K562 (cell line): ENCODE results near the gene MRPL48. TPM values are rescaled to one million over a fixed set of nuclear protein-coding genes. Genes with fewer than 3 reads are reported as not detected.

ENCODE experiments used
- ATAC-seq: fragments of 200-7000 bp; cut with Tn5 transposase; 3 replicates; pipeline ENCODE4 v1.9.1; 2020; ENCODE audit warnings: moderate library complexity
- BruUV-seq: library from RNA; stranded (reverse); fragments of 400-500 nt; replicated peaks from 2 replicates; lab custom pipeline; 2021; lab: Mats Ljungman, UMichigan
- CTCF ChIA-PET: fragments of 300-600 bp; formaldehyde crosslinking; extraction: SDS; loops from one replicate; lab custom pipeline; 2021; ENCODE audit warnings: low intra/inter-chr PET ratio; lab: Yijun Ruan, JAX
- POLR2A ChIA-PET: fragments of 300-600, 350-650 bp; sonication (Branson Sonifier 250); formaldehyde crosslinking; extraction: SDS; loops from one replicate; lab custom pipeline; 2021; ENCODE audit warnings: antibody characterized with exemption, inconsistent platforms; lab: Yijun Ruan, JAX
- DNase-seq, 4 experiments: peaks; one replicate each; pipeline versions ENCODE4 v3.0.0 to v3.0.0-alpha.2; 2011 to 2018; ENCODE audit warnings: low spot score in 3 of 4, mixed read lengths in 3 of 4; ENCODE audit errors: extremely low read depth in 1 of 4
- FAIRE-seq: peaks from 2 replicates; lab custom pipeline; 2011; peaks lifted over from hg19 to GRCh38; lab: Jason Lieb, UNC
- H2AFZ ChIP-seq: 2 replicates; pipeline ENCODE4 v1.6.0; 2011; ENCODE audit warnings: low read depth, low read length, control low read depth, inconsistent platforms
- H3K27ac ChIP-seq: fragments of 200-600 bp; 3 replicates; pipeline ENCODE4 v1.8.0; 2011; ENCODE audit warnings: low read depth, mild to moderate bottlenecking, control low read depth, inconsistent platforms, low read length, moderate library complexity, mixed read lengths; ENCODE audit errors: extremely low read depth
- H3K27me3 ChIP-seq, 2 experiments: fragments of 300-600 bp in 1 of 2; 2 replicates in 1 of 2; 3 replicates in 1 of 2; pipeline versions ENCODE4 v1.6.0 to v1.8.0; 2011; ENCODE audit warnings: inconsistent platforms in 2 of 2, low read length in 2 of 2, mild to moderate bottlenecking in 1 of 2, mixed read lengths in 1 of 2, moderate library complexity in 1 of 2; ENCODE audit not compliant: control insufficient read depth in 2 of 2, insufficient read depth in 2 of 2
- H3K36me3 ChIP-seq: fragments of 300-600 bp; 3 replicates; pipeline ENCODE4 v1.8.0; 2011; ENCODE audit warnings: mild to moderate bottlenecking, low read length, inconsistent platforms; ENCODE audit not compliant: control insufficient read depth, insufficient read depth
- H3K4me1 ChIP-seq, 2 experiments: fragments of 200-600 bp in 1 of 2; replicated peaks in 1 of 2; 2 replicates in 1 of 2; 3 replicates in 1 of 2; pipeline versions ENCODE4 v1.5.1 to v1.8.0; 2011; ENCODE audit warnings: inconsistent platforms in 2 of 2, low read length in 2 of 2, mild to moderate bottlenecking in 1 of 2, mixed read lengths in 1 of 2, moderate library complexity in 1 of 2; ENCODE audit not compliant: control insufficient read depth in 2 of 2, insufficient read depth in 2 of 2
- H3K4me2 ChIP-seq: 2 replicates; pipeline ENCODE4 v1.6.1; 2011; ENCODE audit warnings: low read length, control low read depth, inconsistent platforms, mixed read lengths; ENCODE audit not compliant: insufficient read depth
- H3K4me3 ChIP-seq: fragments of 200-600 bp; sonication (generic), shearing (Covaris generic); 2 replicates; pipeline ENCODE4 v1.5.1; 2016; ENCODE audit warnings: control low read depth, inconsistent platforms
- H3K79me2 ChIP-seq: fragments of 200-600 bp; 3 replicates; pipeline ENCODE4 v1.8.0; 2011; ENCODE audit warnings: low read length, inconsistent platforms; ENCODE audit not compliant: control insufficient read depth, insufficient read depth
- H3K9ac ChIP-seq, 2 experiments: 2 replicates each; pipeline versions ENCODE4 v1.6.0 to v1.6.1; 2011; ENCODE audit warnings: low read depth in 2 of 2, low read length in 2 of 2, control low read depth in 1 of 2, inconsistent platforms in 1 of 2, mild to moderate bottlenecking in 1 of 2, mixed read lengths in 1 of 2; ENCODE audit not compliant: insufficient read depth in 1 of 2
- H3K9me1 ChIP-seq: one replicate; pipeline ENCODE4 v1.6.0; 2011; ENCODE audit warnings: inconsistent platforms, mild to moderate bottlenecking, low read length, moderate library complexity; ENCODE audit not compliant: control insufficient read depth, insufficient read depth
- H3K9me3 ChIP-seq: replicated peaks from 2 replicates; pipeline ENCODE4 v1.5.1; 2011; ENCODE audit warnings: low read depth, low read length, inconsistent platforms; ENCODE audit not compliant: control insufficient read depth, insufficient read depth
- H4K20me1 ChIP-seq: replicated peaks from 2 replicates; pipeline ENCODE4 v1.6.1; 2011; ENCODE audit warnings: low read length, inconsistent platforms, mixed read lengths; ENCODE audit not compliant: control insufficient read depth, insufficient read depth
- BDP1 ChIP-seq: IDR thresholded peaks from 3 replicates; pipeline ENCODE4 v1.6.1; 2011; ENCODE audit not compliant: insufficient read length, insufficient read depth
- C11orf30 ChIP-seq: fragments of 450-650 bp; IDR thresholded peaks from 2 replicates; pipeline ENCODE4 v1.6.1; 2016; ENCODE audit warnings: low read depth, mild to moderate bottlenecking
- MAFG ChIP-seq: fragments of 450-650 bp; conservative IDR thresholded peaks from 2 replicates; pipeline ENCODE4 v1.6.1; 2016; ENCODE audit warnings: missing genetic modification characterization, missing compliant biosample characterization
- MAFK ChIP-seq: IDR thresholded peaks from 2 replicates; pipeline ENCODE4 v1.6.1; 2011; ENCODE audit warnings: low read length, improper control_type of control experiment
- PHB2 ChIP-seq: fragments of 450-650 bp; IDR thresholded peaks from 2 replicates; pipeline ENCODE4 v1.6.1; 2017; ENCODE audit warnings: low read depth
- POLR2H ChIP-seq: IDR thresholded peaks from 2 replicates; pipeline ENCODE4 v1.6.1; 2016; ENCODE audit warnings: missing genetic modification characterization, low read depth, mild to moderate bottlenecking, control low read depth, missing compliant biosample characterization, moderate library complexity
- SUPT5H ChIP-seq: fragments of 450-650 bp; IDR thresholded peaks from 2 replicates; pipeline ENCODE4 v1.6.1; 2016
- TAF9B ChIP-seq: fragments of 450-650 bp; IDR thresholded peaks from 2 replicates; pipeline ENCODE4 v1.6.1; 2018; ENCODE audit warnings: mild to moderate bottlenecking; ENCODE audit not compliant: partially characterized antibody
- ZNF316 ChIP-seq: fragments of 450-650 bp; IDR thresholded peaks from 2 replicates; pipeline ENCODE4 v1.6.1; 2016
- ZNF778 ChIP-seq: fragments of 450-650 bp; formaldehyde crosslinking; IDR thresholded peaks from 2 replicates; pipeline ENCODE4 v1.4.0; 2020; ENCODE audit warnings: mild to moderate bottlenecking, moderate library complexity
- WGBS: fragments of 100-300 bp; shearing (Covaris generic); methylation state at CpG from one replicate; pipeline ENCODE4 v1.1.6; 2016; ENCODE audit warnings: low coverage, mixed read lengths; ENCODE audit not compliant: insufficient coverage; ENCODE audit errors: missing lambda C conversion rate; 5-methylcytosine and 5-hydroxymethylcytosine counted together
- in situ Hi-C: fragments of 300-500 bp; cut with MboI; formaldehyde crosslinking; loops from 4 replicates; pipeline ENCODE4 v1.15.0; 2018; ENCODE audit warnings: inconsistent platforms, mixed read lengths
- intact Hi-C: fragments of 100-400 bp; cut with micrococcal nuclease; formaldehyde crosslinking; loops from 2 replicates; pipeline ENCODE4 v1.14.2; 2022
- polyA plus RNA-seq, 8 experiments: library from polyadenylated mRNA; depleted of rRNA in 4 of 8; stranded (reverse) in 5 of 8; unstranded in 3 of 8; fragments of >200 nt; fragmentation: Nextera tagmentation in 2 of 8; fragmentation: Illumina TruSeq in 1 of 8; extraction: Ambion mirVana in 2 of 8; extraction: Trizol in 1 of 8; gene quantifications; 2 replicates each; pipeline versions ENCODE4 v1.2.1 to v1.2.3, GENCODE V29; 2011 to 2014; ENCODE audit warnings: inconsistent platforms in 1 of 8, missing spikeins in 1 of 8
- total RNA-seq, 7 experiments: library from RNA; depleted of rRNA in 6 of 7; stranded (reverse); fragments of >200 nt in 6 of 7; fragmentation: Illumina TruSeq in 2 of 7; extraction: Trizol in 2 of 7; gene quantifications; 2 replicates each; pipeline versions ENCODE4 v1.2.1 to v1.2.3, GENCODE V29; 2011 to 2021; ENCODE audit warnings: low replicate concordance in 1 of 7

The MRPL48 gene
- total and polyA plus RNA-seq, 9 of the 15 experiments (the other 6 are each of a cell fraction or from before 2014, with no cell fraction given), result 66.0 to 237 (median 104) TPM

DNA sequence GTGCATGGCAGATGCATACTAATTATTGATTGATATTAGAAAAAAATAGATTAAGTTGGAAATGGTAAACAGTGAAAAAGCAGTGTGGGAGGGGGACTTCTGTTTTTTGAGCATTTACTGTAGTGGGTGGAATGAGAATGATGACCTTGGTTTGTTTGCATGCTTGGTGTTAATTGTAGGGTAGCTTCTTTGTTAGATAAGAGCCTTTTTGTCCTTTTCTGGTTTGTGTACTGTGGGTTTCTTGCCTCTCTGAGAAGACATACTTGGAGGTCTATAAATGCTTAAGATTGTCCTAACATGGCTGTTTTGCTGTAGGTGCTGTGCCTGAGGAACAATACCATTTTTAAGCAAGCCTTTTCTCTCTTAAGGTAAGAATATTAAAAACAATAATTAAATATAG, 17.0 kb downstream of the MRPL48 start (continued):
- TF ChIP-seq ZNF778 (CRISPR knock-in tag) (no peak), PHB2 (no peak)

DNA sequence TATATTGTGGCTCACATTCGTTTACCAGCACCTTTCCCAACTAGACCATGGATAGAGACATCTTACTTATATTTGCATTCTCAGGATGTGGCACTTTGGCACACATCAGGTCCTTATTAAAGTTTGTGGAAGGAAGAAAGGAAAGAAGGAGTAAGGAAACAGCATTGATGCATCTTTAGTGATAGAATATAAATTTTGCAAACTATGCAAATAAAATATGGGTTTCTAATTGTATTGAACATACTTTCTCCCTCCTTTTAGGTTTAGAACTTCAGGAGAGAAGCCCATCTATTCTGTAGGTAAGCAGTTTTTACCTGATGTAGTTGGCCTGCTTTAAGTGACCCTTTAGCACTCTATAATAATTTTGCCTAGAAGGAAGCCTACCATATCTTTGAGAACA, 20.4 kb downstream of the MRPL48 start:
- Histone ChIP-seq H2AFZ (no peak overlapping the region), H3K79me2 (peaks cover 4% of the 10 kb centered on the region; the same call in 1 of the 3 replicates), H3K9ac (no peak overlapping the region), H3K4me3 (no peak overlapping the region), H3K4me2 (no peak overlapping the region), H3K27ac (no peak overlapping the region), H3K9me3 (no peaks in the 10 kb centered on the region), H3K4me1 (peaks cover 0 to 3% of the 10 kb centered on the region in 2 experiments; a peak in 1 of 5 replicates), H3K27me3 (no peaks in the 10 kb centered on the region), H3K9me1 (no peaks in the 10 kb centered on the region), H3K36me3 (peaks cover 17% of the 10 kb centered on the region; the same call in 2 of the 3 replicates), H4K20me1 (no peaks in the 10 kb centered on the region)
- 27% methylated on average over 1 of the region's 1 CpG for WGBS
- DNase-seq (no peak), FAIRE-seq (no peak), ATAC-seq (no peak)
- ChIA-PET CTCF (no interaction called here), POLR2A (interaction anchor here (1.0 kb wide), 1 partner anchor 9 kb away, joined by 3 read pairs; no protein-coding TSS in a partner anchor)
- in situ Hi-C loops (no loop called here), intact Hi-C loops (no loop called here)
- BruUV-seq, result no TSS peak
- peak; percentile 80 for TF ChIP-seq ZNF316
- no peak for TF ChIP-seq POLR2H
- TF ChIP-seq MAFG (tag), result 0 out of 2 replicates have a peak, but pooled peaks have one; percentile 13
- TF ChIP-seq SUPT5H, result no peak
- TF ChIP-seq MAFK, result 0 out of 2 replicates have a peak, but pooled peaks have one; percentile 13
- no peak for TF ChIP-seq BDP1
- TF ChIP-seq TAF9B, result no peak
- TF ChIP-seq C11orf30, result peak; percentile 61; the same call in 1 of the 2 replicates
